Stimulated activated CD4-positive, alpha-beta T cell treated with anti-CD3 and anti-CD28 coated beads, Interleukin-1b, Interleukin-23, amount 100 ng/mL, for 24 hours (primary cell): ENCODE measurements around the gene DDX46.
"Not testable (repeated sequence)": the region's sequence is repeated elsewhere in the genome, so short reads cannot be mapped to it uniquely, and the experiment has no call there.

Experiments
- DNase-seq, 4 experiments: peaks; one replicate each; pipeline ENCODE4 v3.0.0-alpha.2; 2020; ENCODE audit warnings: low read depth in 4 of 4, low spot score in 1 of 4

The DDX46 gene, protein sequence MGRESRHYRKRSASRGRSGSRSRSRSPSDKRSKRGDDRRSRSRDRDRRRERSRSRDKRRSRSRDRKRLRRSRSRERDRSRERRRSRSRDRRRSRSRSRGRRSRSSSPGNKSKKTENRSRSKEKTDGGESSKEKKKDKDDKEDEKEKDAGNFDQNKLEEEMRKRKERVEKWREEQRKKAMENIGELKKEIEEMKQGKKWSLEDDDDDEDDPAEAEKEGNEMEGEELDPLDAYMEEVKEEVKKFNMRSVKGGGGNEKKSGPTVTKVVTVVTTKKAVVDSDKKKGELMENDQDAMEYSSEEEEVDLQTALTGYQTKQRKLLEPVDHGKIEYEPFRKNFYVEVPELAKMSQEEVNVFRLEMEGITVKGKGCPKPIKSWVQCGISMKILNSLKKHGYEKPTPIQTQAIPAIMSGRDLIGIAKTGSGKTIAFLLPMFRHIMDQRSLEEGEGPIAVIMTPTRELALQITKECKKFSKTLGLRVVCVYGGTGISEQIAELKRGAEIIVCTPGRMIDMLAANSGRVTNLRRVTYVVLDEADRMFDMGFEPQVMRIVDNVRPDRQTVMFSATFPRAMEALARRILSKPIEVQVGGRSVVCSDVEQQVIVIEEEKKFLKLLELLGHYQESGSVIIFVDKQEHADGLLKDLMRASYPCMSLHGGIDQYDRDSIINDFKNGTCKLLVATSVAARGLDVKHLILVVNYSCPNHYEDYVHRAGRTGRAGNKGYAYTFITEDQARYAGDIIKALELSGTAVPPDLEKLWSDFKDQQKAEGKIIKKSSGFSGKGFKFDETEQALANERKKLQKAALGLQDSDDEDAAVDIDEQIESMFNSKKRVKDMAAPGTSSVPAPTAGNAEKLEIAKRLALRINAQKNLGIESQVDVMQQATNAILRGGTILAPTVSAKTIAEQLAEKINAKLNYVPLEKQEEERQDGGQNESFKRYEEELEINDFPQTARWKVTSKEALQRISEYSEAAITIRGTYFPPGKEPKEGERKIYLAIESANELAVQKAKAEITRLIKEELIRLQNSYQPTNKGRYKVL

DNA sequence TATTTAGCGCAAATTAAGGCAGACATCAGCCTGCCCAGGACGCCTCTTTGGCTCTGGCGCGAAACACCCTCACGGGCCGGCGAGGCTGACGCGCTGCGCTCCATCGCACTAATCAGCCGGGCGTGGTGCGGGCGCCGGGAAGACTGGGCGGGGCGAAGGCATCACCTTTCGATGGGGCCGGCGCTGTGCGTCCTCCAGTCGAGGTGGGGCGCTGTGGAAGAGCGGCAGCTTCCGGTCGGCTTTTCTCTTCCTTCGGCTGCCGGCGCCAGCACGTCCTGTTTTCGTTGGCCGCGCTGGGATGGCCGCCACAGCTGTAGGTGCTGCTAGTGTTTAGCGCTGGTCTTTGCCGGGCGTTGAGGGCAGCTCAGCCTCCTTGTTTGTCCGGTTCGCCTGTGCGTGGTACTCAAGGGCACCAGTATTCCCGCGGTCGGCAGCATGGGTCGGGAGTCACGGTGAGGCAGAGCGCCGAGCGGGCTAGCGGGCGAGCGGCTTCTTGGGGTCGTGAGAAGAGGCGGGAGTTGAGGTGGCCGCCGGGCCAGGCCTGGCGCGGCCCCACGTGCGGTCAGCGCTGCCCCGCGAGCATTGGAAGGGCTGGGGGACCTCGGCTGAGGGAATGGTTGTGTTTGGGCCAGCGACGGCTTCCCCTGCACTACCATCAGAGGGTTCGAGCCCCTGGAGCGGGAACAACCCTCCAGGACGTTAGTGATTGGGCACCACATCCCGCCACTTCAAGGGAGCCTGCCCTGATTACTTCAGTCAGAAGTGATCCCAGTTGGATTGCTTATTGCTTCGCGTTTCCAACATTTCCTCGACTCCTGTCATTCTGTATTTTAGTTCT is at the start of gene DDX46:
TSS of gene DDX46 (plus strand) at position 276 of the 838 bp plus-strand sequence. CDS start at position 436, 160 bp downstream.
- DNase-seq: peak; percentile 86 to 93 (median 92)

DNA sequence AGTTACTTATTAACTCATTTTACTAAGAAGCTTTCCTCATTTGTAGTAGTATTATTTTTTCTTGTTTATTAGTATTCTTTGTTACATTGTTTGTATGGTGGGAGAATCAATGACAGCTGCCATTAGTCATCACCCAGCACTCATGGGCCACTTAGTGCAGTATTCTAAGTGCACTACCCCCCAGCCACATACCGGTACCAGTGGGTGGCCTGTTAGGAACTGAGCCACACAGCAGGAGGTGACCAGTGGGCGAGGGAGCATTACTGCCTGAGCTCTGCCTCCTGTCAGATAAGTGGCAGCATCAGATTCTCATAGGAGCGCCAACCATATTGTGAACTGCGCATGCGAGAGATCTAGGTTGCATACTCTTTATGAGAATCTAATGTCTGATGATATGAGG is 44.5 kb upstream of the DDX46 start:
- DNase-seq: no peak

DNA sequence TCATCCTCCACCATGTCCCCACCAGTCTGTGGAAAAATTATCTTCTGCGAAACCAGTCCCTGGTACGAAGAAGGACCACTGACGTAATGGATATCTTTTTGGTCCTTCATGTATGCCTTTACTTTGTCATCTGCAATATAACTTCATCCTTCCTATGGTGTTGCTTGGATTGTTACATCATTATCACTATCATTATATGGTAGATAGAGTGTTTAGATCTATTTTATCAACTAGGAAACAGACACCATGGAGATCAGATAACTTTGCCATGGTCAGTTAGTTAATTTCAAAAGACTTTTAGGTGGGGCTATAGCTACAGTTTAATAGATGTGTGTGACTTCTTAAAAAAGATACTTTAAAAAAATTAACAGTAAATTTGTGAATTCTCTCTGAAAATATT is 44.0 kb upstream of the DDX46 start:
- DNase-seq: no peak

DNA sequence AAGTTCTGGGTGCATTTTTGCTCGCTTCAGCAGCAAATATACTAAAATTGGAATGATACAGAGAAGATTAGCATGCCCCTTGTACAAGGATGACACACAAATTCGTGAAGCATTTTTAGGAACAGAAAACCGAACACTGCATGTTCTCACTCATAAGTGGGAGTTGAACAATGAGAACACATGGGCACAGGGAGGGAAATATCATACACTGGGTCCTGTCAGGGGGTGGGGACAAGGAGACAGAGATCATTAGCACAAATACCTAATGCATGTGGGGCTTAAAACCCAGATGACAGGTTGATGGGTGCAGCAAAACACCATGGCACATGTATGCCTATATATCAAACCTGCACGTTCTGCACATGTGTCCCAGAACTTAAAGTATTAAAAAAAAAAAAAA is 43.1 kb upstream of the DDX46 start:
- DNase-seq: not testable (repeated sequence)

DNA sequence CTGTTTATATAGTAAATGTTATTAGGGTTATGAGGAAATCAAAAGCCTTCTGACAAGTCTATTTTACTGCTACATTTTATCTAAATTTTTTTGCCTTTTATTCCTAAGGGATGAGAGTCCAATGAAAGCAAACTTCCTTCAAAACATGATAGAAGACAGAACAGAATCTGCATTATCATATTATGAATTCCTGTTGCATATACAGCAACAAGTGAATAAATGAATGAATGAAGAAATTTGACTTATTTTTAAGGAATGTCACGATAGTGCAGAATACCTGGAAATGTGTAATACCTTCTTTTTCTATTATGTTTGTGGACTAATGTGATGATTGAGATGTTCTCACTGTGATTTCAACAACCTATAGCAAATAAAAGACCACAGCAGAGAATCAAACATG is 33.7 kb upstream of the DDX46 start:
- DNase-seq: no peak

DNA sequence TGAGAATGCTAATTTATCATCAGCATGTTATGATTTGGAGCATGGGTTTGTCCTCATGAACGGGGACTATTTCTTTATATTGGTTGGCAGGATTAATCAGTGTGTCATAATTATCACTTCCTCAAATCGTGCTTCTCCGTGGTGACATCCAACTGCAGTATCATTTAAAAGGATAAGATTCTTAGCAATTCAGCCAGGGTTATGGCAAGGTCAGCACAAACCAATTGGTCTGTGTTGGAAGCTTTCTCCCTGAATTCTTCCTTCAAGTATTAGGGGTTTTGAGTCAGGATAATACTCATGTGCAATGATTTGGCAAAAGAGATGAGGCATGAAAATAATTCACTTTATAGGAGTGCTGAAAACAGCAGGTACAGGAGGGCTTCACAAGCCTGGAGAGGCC is 25.8 kb upstream of the DDX46 start:
- DNase-seq: no peak

DNA sequence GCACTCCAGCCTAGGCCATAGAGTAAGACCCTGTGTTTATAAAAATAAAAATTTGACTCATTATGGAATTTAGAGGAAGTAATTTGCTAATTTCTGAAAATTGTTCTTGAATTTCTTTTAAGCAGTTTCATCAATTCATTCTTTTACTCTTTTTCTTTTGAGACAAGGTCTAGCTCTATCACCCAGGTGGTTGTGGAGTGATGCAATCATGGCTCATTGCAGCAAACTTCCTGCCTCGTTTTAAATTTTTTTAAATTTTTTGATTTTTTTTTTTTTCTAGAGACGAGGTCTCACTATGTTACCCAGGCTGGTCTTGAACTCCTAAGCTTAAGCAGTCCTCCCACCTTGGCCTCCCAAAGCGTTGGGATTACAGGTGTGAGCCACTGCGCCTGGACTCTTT is 23.3 kb upstream of the DDX46 start:
- no peak for DNase-seq

DNA sequence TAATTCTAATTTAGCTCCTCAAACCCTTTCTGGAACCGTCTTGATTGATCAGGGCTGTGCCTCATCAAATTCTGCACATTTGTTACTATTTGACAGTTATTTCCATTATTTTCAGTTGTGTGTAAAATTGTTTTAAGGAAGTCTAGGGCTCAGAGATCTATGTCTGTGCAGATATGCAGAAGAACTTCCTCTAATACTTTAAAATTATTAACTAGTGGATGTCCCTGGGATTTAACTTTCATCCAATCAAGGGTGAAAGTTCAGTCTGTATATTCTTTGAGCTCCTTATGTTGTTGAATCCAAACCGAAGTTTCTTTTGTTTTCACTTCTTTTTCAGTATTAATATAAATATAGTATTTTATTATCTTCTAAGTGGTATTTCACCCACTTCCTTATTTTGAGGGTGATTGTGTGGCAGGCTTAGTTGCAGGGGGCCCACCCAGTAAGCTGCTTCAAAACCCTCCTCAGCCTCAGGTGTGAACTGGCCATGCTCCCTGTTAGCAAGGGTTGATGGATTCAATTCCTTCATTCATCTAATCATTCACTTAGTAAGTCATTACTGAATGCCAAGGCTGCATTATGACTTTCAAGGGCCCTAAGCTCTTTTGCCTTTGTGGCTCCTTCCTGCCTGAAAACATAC is 22.3 kb upstream of the DDX46 start:
- DNase-seq: no peak

DNA sequence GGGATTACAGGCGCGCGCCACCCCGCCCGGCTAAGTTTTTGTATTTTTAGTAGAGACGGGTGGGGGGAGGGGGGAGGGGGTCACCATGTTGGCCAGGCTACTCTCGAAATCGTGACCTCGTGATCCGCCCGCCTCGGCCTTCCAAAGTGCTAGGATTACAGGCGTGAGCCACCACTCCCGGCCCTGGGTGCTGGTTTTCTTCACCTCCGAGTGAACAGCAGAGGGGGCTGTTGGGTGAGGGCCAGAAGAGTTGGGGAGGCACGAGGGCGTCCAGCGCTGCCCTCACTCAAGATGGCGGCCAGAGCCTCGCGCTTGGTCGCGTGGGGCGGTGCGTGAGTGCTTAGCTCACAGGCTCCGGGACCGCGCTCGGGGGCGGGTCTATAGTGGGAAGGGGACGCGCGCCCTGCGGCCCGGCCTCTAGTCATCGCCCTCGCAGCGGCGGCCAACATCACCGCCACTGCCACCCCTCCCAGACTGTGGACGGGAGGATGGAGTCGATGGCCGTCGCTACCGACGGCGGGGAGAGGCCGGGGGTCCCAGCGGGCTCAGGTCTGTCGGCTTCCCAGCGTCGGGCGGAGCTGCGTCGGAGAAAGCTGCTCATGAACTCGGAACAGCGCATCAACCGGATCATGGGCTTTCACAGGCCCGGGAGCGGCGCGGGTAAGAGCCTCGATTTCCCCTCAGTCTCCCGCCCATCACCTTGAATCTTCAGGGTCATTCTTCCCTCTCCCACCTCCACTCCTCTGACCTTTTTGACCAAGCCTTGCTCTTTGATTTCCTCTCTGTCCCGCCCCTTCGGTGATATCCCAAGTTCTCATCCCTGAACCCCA is 20.2 kb upstream of the DDX46 start, which contains the start of gene CAMLG:
TSS of gene CAMLG (plus strand) at position 416 of the 830 bp plus-strand sequence. CDS start at position 489, 73 bp downstream.
- peak; percentile 89 to 98 (median 92) for DNase-seq

DNA sequence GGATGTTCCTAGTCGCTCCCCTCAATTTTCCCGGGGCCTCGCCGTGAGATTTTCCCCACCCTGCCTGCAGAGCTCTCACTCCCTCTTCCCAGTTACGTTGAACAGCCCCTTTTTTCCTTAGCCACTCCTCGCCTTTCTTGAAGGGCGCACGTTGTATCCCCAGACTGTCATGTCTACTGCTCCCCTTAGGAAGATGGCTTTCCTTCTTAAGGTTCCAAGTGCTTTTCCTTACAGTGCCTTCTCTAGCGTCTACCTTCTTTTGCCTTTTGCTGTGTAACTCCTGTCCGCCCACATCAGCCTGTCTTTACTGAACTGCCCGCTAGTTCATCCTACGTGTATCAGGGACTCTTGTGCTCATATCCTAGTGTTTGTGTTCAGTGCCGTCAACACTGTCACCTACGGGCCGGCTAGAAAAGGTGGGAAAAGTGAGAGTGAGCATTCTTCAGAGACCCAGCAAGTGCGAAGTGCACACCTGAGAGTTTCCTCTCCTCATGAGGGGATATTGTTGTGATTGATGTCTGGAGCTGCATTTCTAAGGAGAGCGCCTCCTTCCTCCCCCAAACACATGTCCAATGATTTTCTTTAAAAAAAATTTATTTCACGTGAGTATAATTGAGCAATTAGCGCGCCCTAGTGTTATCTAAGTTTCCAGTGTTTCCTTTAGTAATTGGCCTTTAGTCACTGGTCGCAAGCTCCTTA is 19.5 kb upstream of the DDX46 start:
- DNase-seq: peak in 1 of 4 experiments; percentile 14

DNA sequence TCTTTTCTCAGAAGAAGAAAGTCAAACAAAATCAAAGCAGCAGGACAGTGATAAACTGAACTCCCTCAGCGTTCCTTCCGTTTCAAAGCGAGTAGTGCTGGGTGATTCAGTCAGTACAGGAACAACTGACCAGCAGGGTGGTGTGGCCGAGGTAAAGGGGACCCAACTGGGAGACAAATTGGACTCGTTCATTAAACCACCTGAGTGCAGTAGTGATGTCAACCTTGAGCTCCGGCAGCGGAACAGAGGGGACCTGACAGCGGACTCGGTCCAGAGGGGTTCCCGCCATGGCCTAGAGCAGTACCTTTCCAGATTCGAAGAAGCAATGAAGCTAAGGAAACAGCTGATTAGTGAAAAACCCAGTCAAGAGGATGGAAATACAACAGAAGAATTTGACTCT is 17.5 kb upstream of the DDX46 start:
- DNase-seq: no peak

DNA sequence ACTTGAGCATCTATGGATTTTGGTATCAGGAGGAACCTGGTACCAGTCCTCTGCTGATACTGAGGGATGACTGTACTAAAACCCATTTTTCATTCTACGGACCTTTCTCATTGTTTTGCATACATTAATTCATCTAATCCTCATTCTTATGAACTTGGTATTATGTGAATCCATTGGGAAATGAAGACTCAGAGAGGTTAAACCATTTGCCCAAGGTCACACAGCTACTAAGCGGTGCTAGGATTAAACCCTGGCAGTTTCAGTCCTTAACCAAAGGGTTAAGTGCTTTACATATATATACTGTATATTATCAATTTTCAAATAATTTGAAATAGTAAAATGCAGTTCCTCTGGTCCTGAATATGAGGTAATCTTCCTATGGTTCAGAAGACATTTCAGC is 16.4 kb upstream of the DDX46 start:
- DNase-seq: no peak

DNA sequence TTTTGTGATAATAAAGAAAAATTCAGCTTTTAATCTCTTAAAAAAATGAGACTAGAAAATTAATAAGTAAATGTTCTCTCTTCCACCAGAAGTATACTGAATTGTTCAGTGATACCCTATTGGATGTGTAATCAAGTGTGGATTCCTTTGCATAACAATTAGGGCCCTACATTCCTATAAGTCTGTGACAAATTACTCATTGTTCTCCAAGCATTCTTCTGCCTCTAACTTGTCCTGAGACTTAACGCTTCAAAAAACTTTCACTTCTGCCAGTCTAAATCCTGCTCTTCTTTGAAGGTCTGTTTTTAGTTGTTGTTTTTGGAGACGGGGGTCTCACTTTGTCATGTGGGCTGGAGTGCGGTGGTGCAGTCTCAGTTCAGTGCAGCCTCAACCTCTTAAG is 9.2 kb upstream of the DDX46 start:
- DNase-seq: no peak

DNA sequence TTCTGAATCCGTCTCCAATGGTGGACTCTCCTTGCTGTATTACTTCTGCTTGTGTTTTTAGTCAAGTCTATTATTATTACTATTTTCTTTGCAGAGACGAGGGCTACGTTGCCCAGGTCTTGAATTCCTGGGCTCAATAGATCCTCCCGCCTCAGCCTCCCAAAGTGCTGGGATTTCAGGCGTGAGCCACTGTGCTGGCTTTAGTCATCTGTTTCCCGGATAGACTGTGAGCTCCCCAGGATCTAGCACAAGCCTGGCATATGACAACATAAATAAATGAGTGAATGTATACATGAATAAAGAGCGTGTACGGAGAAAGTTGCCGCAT is 439 bp upstream of the DDX46 start:
- DNase-seq: no peak

DNA sequence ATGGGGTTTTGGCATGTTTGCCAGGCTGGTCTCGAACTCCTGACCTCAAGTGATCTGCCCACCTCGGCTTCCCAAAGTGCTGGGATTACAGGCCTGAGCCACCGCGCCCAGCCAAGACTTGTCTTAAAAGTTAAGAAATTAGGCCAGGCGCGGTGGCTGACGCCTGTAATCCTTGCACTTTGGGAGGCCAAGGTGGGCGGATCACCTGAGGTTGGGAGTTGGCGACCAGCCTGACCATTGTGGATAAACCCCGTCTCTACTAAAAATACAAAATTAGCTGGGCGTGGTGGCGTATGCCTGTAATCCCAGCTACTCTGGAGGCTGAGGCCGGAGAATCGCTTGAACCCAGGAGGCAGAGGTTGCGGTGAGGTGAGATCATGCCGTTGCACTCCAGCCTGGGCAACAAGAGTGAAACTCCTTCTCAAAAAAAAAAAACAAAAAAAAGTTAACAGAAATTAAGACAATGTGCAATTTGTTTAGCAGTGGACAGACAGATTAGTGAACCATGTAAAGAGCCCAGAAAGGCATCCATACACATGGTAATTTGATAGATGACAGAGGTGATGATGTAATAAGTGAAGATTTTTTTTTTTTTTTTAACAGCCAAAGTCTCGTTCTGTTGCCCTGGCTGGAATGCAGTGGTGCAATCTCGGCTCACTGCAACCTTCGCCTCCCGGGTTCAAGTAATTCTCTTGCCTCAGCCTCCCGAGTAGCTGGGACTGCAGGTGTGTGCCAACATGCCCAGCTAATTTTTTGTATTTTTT is 9.1 kb downstream of the DDX46 start:
- not testable (repeated sequence) for DNase-seq

DNA sequence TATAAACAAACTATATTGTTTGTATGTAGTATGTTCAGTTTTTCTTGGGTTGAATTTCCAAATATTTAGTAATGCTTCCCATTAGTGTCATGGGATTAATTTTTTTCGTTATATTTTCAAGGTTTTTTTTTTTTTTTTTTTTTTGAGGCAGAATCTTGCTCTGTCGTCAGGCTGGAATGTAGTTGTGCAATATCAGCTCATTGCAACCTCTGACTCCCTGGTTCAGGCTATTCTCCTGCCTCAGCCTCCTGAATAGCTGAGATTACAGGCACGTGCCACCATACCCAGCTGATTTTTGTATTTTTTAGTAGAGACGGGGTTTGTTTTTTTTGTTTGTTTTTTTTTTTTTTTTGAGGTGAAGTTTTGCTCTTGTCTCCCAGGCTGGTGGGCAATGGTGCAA is 10.6 kb downstream of the DDX46 start:
- DNase-seq: no peak

DNA sequence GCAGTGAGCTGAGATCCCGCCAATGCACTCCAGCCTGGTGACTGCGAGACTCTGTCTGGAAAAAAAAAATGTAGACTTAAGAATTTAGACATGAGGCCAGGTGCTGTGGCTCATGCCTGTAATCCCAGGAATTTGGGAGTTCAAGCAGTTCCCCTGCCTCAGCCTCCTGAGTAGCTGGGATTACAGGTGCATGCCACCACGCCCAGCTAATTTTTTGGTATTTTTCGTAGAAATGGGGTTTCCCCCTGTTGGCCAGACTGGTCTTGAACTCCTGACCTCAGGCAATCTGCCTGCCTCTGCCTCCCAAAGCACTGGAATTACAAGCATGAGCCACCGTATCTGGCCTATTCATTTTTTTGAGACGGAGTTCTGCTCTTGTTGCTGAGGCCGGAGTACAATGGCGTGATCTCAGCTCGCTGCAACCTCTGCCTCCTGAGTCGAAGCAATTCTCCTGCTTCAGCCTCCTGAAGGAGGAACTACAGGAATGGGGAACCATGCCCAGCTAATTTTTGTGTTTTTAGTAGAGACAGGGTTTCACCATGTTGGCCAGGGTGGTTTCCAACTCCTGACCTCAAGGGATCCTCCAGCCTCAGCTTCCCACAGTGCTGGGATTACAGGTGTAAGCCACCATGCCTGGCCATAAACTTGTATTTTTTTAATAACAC is 14.0 kb downstream of the DDX46 start:
- DNase-seq: no peak

DNA sequence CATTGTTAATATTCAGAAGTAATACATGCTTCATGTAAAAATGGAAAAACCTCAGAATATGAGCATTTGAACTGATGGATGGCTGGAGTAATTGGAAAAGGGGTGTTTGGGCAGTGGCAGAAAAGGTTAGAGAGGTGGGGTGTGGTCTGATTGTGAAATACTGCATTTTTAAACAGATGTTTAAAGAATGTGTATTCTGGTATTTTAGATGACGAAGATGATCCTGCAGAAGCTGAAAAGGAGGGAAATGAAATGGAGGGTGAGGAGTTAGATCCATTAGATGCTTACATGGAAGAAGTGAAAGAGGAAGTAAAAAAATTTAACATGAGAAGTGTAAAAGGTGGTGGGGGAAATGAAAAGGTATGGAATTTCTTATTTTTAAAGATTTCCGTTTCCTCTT is 18.8 kb downstream of the DDX46 start:
- no peak for DNase-seq
